ENCODE results near the gene CD7. TPM values are rescaled to one million over a fixed set of nuclear protein-coding genes. Genes with fewer than 3 reads are reported as not detected.

CD7 gene
- polyA plus RNA-seq, 3 donors, result 0.34 to 0.42 (median 0.40) TPM

GRCh38 chr17:82272495-82273326, 44.7 kb downstream of the CD7 start:
- DNase-seq (ENCODE audit: extremely low read depth in 1 of 11, low read depth in 9 of 11, low spot score in 4 of 11), result no peak

DNA sequence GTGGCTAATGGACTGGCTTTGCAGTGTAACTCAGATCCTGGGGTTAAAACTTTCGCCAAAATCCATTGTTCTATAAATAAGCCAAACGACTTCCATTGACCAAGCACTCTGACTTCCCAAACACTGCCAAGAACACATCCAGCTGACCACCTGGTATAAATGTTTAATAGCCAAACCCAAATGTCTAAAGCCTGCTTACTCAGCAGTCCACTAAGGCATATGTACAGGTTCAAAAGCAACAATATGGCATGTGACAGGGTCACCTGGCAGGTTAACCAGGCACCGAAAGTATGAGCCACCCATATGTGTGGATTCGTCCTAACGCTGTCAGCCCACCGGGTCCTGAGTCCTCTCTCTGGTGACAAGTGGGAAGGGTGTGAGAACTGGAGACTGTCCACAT, 46.0 kb downstream of the CD7 start:
- DNase-seq (ENCODE audit: extremely low read depth in 1 of 11, low read depth in 9 of 11, low spot score in 4 of 11), result no peak

DNA sequence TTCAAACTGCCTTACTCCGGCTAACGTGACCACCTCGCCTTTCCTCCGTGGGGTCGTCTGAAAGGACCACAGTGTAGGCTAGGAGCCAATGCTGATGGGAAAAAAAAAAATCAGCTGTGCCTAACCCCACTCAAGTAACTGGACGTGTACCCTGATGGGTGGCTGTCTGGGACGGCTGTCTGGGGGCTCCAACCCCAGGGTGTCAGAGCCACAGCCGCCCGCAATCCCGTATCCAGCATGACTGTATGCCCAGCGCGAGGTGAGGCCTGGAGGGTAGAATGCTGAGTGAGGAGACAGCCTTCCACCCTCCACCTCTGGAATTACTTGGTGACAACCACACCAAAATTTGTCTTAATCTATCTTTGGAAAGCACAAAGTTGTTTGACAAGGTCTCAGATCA, 46.8 kb downstream of the CD7 start:
- no peak for DNase-seq (ENCODE audit: extremely low read depth in 1 of 11, low read depth in 9 of 11, low spot score in 4 of 11)

DNA sequence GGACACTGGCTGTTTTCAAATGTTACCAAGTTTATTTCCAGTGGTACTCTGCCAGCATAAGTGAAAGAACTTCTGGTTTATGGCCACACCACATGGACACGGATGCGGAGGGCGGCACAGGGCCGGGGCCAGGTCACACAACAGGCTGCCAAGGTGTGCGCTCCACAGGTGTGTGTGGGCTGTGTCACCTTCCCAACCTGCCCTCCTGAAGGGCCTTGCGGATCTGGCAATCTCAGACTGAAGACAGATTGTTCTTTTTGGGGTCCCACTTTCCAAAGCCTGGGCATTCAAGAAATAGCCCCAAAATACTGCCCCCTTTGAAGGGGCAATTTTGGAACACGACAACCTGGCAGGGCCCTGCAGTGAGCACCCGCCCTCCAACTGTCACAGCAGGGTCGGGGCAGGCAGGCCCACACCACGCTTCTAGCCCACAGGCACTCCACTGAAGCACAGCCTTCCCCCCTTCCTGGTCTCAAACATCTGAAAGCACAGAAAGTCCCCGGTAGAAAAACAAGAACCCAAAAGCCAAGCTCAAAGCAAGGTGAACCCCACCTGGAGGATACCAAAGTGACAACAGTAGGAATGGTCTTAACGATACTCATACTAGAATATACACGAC, 47.4 kb downstream of the CD7 start:
- no peak for DNase-seq (ENCODE audit: extremely low read depth in 1 of 11, low read depth in 9 of 11, low spot score in 4 of 11)

DNA sequence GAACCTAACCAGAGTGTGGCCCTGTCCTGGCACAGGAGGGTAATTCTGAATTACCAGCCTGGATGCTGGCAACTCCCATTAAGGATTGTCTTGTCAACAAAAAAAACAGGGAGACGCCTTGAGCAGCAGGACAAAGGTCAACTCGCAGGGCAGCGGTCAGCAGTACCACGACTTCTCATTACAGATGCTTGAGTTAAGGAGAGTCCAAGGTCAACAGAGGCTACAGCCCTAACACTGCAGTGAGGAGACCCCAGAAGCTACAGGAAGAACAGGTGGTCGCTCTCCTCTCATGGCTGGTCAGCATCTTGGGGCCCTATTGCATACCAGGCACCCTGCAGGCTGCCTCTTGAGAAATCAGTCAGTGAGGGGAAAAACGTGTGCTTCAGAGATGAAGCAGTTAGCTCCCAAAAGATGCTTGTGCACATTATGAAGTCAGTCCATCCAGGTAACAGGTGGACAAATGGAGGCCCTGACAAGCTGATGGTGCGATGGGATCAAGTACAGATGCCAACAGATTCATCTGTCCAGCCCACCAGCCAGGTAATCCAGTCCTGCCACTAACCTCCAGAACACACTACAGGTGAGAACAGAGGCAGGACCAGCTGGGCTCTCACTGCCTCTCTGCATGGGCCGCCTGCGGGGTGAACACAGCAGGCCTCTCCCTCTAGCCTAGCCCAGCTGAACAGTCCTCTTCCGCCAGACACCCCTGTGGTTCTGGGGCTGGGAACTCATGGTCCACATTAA, 48.1 kb downstream of the CD7 start:
- no peak for DNase-seq (ENCODE audit: extremely low read depth in 1 of 11, low read depth in 9 of 11, low spot score in 4 of 11)

DNA sequence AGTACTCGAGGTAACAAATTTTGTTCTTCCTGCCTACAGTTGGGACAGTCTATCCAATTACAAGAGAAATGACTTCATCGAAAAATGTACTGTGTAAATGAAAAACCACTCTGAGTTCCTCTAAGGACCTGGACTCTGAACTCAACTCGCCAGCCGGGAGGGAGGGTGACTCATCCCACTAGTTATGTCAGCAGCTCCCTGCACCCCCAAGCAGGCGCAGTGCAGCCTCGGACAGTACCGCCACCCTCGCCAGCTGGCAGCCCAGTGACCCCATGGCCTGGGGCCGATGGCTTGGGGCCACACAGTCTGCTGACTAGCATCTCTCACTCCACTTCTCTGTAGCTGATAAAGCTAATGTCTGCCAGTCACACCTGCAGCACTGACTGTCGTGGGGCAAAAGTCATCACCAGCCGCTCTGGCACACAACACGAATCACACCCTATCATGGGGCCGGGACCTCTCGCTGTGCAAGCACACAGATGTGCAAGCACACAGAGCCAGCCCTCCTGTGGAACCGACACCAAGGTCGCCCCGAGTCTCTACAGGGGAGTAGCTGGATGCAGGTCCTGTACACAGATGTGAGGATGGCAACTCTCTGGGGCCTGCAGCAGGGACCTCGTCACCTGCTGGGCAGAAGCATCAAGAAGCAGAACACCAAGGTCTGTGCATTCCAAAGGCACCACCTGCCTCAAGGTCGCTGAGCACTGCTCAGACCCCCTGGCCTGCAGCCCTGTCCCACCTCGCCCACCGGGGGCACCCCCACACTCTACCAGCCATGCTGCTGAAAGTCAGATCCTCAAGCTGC, 49.6 kb downstream of the CD7 start:
- no peak for DNase-seq (ENCODE audit: extremely low read depth in 1 of 11, low read depth in 9 of 11, low spot score in 4 of 11)

DNA sequence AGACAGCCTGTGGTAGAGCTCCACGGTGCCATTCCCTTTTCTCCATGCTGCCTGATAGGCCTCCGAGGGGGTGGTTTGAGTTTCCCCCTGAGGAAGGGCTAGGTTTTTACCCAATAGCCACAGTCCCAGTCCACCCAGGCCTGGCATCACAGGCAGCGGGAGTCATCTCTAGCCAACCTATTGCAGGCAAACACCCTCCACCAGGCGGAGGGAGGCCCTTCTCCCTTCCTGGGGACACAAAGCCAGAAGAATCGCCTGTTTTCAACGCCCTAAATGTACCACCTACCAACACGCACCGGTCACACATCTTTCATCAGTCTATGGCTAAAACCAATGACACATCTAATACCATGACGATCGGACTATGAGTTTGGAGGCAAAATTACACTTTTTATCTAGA, 51.3 kb downstream of the CD7 start:
- no peak for DNase-seq (ENCODE audit: extremely low read depth in 1 of 11, low read depth in 9 of 11, low spot score in 4 of 11)

Other genes starting within 250 kb of the CD7 start
- 10 to 100 TPM; 32.1 to 58.6 (median 50.4) TPM for gene FASN, start 219.4 kb downstream of the CD7 start, polyA plus RNA-seq (ENCODE audit: insufficient read length in 3 of 3)
- gene CCDC57, start 104.8 kb downstream of the CD7 start, polyA plus RNA-seq (ENCODE audit: insufficient read length in 3 of 3), result 10 to 100 TPM; 47.3 to 90.6 (median 57.0) TPM
- gene SLC16A3, start 88.6 kb downstream of the CD7 start, polyA plus RNA-seq (ENCODE audit: insufficient read length in 3 of 3), result 10 to 100 TPM in 2 of 3 donors, 1 to 10 TPM in 1; 9.0 to 36.8 (median 10.5) TPM
- 100 to 1,000 TPM; 116 to 137 (median 127) TPM for gene CSNK1D, start 43.9 kb downstream of the CD7 start, polyA plus RNA-seq (ENCODE audit: insufficient read length in 3 of 3)
- 1 to 10 TPM; 1.4 to 2.0 (median 1.8) TPM for gene SECTM1, start 16.2 kb upstream of the CD7 start, polyA plus RNA-seq (ENCODE audit: insufficient read length in 3 of 3)
- not detected for gene TEX19, start 41.6 kb upstream of the CD7 start, polyA plus RNA-seq (ENCODE audit: insufficient read length in 3 of 3)
- under 1 TPM in 2 of 3 donors, not detected in 1; 0.70 to 0.73 TPM for gene UTS2R, start 54.2 kb upstream of the CD7 start, polyA plus RNA-seq (ENCODE audit: insufficient read length in 3 of 3)
- 10 to 100 TPM; 28.1 to 55.7 (median 38.3) TPM for gene HEXD, start 100.7 kb upstream of the CD7 start, polyA plus RNA-seq (ENCODE audit: insufficient read length in 3 of 3)
- gene OGFOD3, start 101.0 kb upstream of the CD7 start, polyA plus RNA-seq (ENCODE audit: insufficient read length in 3 of 3), result 10 to 100 TPM; 20.8 to 31.7 (median 27.6) TPM
- gene CYBC1, start 133.1 kb upstream of the CD7 start, polyA plus RNA-seq (ENCODE audit: insufficient read length in 3 of 3), result 10 to 100 TPM; 43.7 to 56.5 (median 51.1) TPM
- gene NARF, start 141.1 kb upstream of the CD7 start, polyA plus RNA-seq (ENCODE audit: insufficient read length in 3 of 3), result 10 to 100 TPM; 88.2 to 99.3 (median 94.8) TPM
- 10 to 100 TPM; 41.4 to 43.2 (median 42.3) TPM for gene FOXK2, start 202.1 kb upstream of the CD7 start, polyA plus RNA-seq (ENCODE audit: insufficient read length in 3 of 3)

Data from renal cortex interstitium (tissue), 11 donors.